Measurements from ENCODE around the gene CCL8.

Gene CCL8

DNA sequence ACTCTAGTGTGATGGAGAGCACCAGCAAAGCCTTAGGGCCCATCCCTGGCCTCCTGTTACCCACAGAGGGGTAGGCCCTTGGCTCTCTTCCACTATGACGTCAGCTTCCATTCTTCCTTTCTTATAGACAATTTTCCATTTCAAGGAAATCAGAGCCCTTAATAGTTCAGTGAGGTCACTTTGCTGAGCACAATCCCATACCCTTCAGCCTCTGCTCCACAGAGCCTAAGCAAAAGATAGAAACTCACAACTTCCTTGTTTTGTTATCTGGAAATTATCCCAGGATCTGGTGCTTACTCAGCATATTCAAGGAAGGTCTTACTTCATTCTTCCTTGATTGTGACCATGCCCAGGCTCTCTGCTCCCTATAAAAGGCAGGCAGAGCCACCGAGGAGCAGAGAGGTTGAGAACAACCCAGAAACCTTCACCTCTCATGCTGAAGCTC, at the start of gene CCL8:
TSS of gene CCL8 (plus strand) at position 397 of the 445 bp plus-strand sequence. CDS start 67 bp downstream, outside the sequence.
- H3K4me3 Mint-ChIP-seq, result no peak within 1 kb of the TSS
- no peak within 1 kb of the TSS for H3K27ac Mint-ChIP-seq
- peaks cover 5% of the 10 kb centered on the region for H3K27me3 Mint-ChIP-seq (ENCODE audit: low read depth)
- no peaks in the 10 kb centered on the region for H3K36me3 Mint-ChIP-seq (ENCODE audit: low read depth)
- TF ChIP-seq, protein P1, sequence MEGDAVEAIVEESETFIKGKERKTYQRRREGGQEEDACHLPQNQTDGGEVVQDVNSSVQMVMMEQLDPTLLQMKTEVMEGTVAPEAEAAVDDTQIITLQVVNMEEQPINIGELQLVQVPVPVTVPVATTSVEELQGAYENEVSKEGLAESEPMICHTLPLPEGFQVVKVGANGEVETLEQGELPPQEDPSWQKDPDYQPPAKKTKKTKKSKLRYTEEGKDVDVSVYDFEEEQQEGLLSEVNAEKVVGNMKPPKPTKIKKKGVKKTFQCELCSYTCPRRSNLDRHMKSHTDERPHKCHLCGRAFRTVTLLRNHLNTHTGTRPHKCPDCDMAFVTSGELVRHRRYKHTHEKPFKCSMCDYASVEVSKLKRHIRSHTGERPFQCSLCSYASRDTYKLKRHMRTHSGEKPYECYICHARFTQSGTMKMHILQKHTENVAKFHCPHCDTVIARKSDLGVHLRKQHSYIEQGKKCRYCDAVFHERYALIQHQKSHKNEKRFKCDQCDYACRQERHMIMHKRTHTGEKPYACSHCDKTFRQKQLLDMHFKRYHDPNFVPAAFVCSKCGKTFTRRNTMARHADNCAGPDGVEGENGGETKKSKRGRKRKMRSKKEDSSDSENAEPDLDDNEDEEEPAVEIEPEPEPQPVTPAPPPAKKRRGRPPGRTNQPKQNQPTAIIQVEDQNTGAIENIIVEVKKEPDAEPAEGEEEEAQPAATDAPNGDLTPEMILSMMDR (IDR thresholded peaks at IDR 0.05; ENCODE audit: unreplicated experiment in 3 of 3), result no peak
- peaks cover 6% of the 10 kb centered on the region for H3K4me1 Mint-ChIP-seq
- no peaks in the 10 kb centered on the region for H3K9me3 Mint-ChIP-seq

DNA sequence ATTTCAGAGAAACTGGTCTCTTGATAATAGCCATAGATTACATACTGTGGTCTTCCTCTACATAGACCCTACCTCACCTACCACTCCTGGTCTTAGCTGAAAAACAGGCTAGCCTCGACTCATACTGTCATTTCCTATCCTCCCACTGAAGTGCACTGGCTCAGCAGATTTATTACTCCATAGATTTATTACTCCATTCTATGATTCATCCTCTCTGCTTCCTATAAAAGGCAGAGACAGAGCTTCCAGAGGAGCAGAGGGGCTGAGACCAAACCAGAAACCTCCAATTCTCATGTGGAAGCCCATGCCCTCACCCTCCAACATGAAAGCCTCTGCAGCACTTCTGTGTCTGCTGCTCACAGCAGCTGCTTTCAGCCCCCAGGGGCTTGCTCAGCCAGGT, 49.3 kb upstream of the CCL8 start, which contains the start of gene CCL7:
TSS of gene CCL7 (plus strand) at position 253 of the 400 bp plus-strand sequence. CDS start at position 323, 70 bp downstream.
- H3K36me3 Mint-ChIP-seq (ENCODE audit: low read depth), result no peaks in the 10 kb centered on the region
- H3K9me3 Mint-ChIP-seq, result no peaks in the 10 kb centered on the region
- TF ChIP-seq, protein P1 (IDR thresholded peaks at IDR 0.05; ENCODE audit: unreplicated experiment in 3 of 3), result no peak
- H3K4me3 Mint-ChIP-seq, result no peak within 1 kb of the TSS
- no peak within 1 kb of the TSS for H3K27ac Mint-ChIP-seq
- peaks cover 14% of the 10 kb centered on the region for H3K27me3 Mint-ChIP-seq (ENCODE audit: low read depth)
- H3K4me1 Mint-ChIP-seq, result no peaks in the 10 kb centered on the region

DNA sequence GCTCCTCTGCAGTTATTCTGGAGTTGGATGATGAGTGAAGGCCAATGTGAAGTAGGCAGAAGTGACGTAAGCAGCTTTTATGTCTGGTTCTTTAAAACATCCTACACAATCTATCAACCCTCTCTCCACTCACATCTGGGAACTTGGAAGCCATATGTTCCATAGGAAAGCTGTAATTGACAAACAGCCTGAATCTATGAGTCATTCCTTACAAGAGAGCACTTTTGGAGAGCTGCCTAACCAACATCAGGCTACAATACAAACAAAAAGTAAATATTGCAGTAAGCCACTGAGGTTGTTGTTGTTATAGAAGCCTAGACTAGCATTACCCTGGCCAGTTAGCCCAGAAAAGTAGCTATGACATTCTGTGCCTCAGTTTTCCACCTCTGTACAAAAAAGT, 43.4 kb upstream of the CCL8 start:
- H3K27ac Mint-ChIP-seq, result peak overlapping the region in 2 of 3 experiments; percentile 37 to 51
- H3K36me3 Mint-ChIP-seq (ENCODE audit: low read depth), result no peaks in the 10 kb centered on the region
- H3K4me3 Mint-ChIP-seq, result no peak overlapping the region
- TF ChIP-seq, protein P1 (IDR thresholded peaks at IDR 0.05; ENCODE audit: unreplicated experiment in 3 of 3), result no peak
- H3K27me3 Mint-ChIP-seq (ENCODE audit: low read depth), result peaks cover 11% of the 10 kb centered on the region
- no peaks in the 10 kb centered on the region for H3K9me3 Mint-ChIP-seq
- H3K4me1 Mint-ChIP-seq, result peaks cover 6% of the 10 kb centered on the region

DNA sequence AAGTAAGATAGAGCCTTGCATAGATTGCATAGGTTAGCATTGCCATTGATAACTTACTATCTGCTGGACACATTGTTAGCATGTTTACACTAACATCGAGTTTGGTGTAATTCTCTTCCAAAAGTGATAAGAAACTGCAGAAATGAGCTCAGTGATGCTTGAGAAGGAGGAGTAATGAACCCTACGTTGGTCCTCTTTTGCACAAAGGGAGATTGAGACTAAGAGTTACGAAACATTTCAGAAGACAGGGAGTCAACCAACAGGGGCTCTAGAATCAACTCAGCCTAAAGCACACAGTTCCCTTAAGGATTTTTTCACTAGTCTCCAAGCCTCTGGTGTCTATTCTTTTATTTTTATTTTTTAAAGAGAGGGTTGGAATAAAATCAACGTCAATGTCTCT, 42.4 kb upstream of the CCL8 start:
- Mint-ChIP-seq H3K4me3 (no peak overlapping the region), H3K27ac (no peak overlapping the region), H3K27me3 (ENCODE audit: low read depth) (peaks cover 3% of the 10 kb centered on the region), H3K9me3 (no peaks in the 10 kb centered on the region), H3K36me3 (ENCODE audit: low read depth) (no peaks in the 10 kb centered on the region), H3K4me1 (peaks cover 6% of the 10 kb centered on the region)
- TF ChIP-seq, protein P1 (IDR thresholded peaks at IDR 0.05; ENCODE audit: unreplicated experiment in 3 of 3), result no peak

DNA sequence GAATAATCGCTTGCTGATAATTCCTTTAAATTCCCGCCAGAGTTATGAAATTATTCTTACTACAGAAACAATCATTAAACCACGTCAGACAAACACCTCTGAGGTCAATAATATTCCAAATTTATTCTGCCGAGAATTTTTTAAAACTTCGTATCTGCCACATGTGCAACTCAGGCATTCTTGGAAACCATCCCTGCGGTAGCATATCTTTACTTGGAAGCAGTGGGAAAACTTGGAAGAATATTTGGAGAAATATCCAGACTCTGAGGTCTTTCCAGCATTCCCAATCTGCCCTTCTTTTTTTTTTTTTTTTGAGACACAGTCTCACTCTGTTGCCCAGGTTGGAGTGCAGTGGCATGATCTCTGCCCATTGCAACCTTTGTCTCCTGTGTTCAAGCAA, 35.7 kb upstream of the CCL8 start:
- H3K9me3 Mint-ChIP-seq, result no peaks in the 10 kb centered on the region
- TF ChIP-seq, protein P1 (IDR thresholded peaks at IDR 0.05; ENCODE audit: unreplicated experiment in 3 of 3), result no peak
- H3K4me1 Mint-ChIP-seq, result peaks cover 6% of the 10 kb centered on the region
- peaks cover 4% of the 10 kb centered on the region for H3K27me3 Mint-ChIP-seq (ENCODE audit: low read depth)
- H3K4me3 Mint-ChIP-seq, result no peak overlapping the region
- H3K36me3 Mint-ChIP-seq (ENCODE audit: low read depth), result no peaks in the 10 kb centered on the region
- H3K27ac Mint-ChIP-seq, result no peak overlapping the region

DNA sequence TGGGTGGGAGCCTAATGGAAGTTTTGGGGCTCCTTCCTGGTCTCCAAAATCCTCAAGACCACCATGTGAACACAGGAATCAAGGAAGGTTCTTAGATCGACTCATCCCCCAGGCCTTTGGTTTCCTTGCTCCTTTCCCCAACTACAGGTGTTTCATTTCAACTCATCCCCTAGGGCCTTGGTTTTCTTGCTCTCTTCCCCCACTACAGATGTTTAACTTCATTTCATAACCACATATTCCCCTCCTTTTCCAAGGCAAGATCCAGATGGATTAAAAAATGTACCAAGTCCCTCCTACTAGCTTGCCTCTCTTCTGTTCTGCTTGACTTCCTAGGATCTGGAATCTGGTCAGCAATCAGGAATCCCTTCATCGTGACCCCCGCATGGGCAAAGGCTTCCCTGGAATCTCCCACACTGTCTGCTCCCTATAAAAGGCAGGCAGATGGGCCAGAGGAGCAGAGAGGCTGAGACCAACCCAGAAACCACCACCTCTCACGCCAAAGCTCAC, 33.9 kb upstream of the CCL8 start, which contains the start of gene CCL11:
TSS of gene CCL11 (plus strand) at position 457 of the 507 bp plus-strand sequence. CDS start 67 bp downstream, outside the sequence.
- no peak within 1 kb of the TSS for H3K4me3 Mint-ChIP-seq
- no peaks in the 10 kb centered on the region for H3K36me3 Mint-ChIP-seq (ENCODE audit: low read depth)
- peaks cover 8% of the 10 kb centered on the region for H3K27me3 Mint-ChIP-seq (ENCODE audit: low read depth)
- peak within 1 kb of the TSS in 1 of 3 experiments; percentile 21 for H3K27ac Mint-ChIP-seq
- no peaks in the 10 kb centered on the region for H3K9me3 Mint-ChIP-seq
- peaks cover 6% of the 10 kb centered on the region for H3K4me1 Mint-ChIP-seq
- TF ChIP-seq, protein P1 (IDR thresholded peaks at IDR 0.05; ENCODE audit: unreplicated experiment in 3 of 3), result no peak

Data from nephron (organoid).